Ascending aorta (tissue), 2 donors: Measurements from ENCODE around the gene FAM107B. TPM values are rescaled to one million over a fixed set of nuclear protein-coding genes. Genes with fewer than 3 reads are reported as not detected.

Experiments used
- DNase-seq, 2 donors: peaks; one replicate each; pipeline ENCODE4 v3.0.0-alpha.2; 2019; ENCODE audit warnings: low spot score in 2 of 2
- H3K27ac ChIP-seq, 2 donors: fragments of 200-600 bp; sonication (generic); one replicate each; pipeline ENCODE4 v1.5.1; 2016 to 2017; ENCODE audit warnings: mild to moderate bottlenecking in 1 of 2
- H3K27me3 ChIP-seq: fragments of 200-600 bp; sonication (generic); one replicate; pipeline ENCODE4 v1.5.1; 2017
- H3K36me3 ChIP-seq, 2 donors: fragments of 200-600 bp; sonication (generic); one replicate each; pipeline ENCODE4 v1.5.1; 2016
- H3K4me1 ChIP-seq, 2 donors: fragments of 200-600 bp; sonication (generic); one replicate each; pipeline ENCODE4 v1.5.1; 2016 to 2017; ENCODE audit warnings: mild to moderate bottlenecking in 1 of 2
- H3K4me3 ChIP-seq, 2 donors: fragments of 200-600 bp; sonication (generic); one replicate each; pipeline ENCODE4 v1.5.1; 2016 to 2017; ENCODE audit warnings: mild to moderate bottlenecking in 1 of 2
- H3K9me3 ChIP-seq, 2 donors: fragments of 200-600 bp; sonication (generic); one replicate each; pipeline ENCODE4 v1.5.1; 2016
- CTCF ChIP-seq, 3 experiments: fragments of 200-600 bp in 2 of 3; fragments of 450-650 bp in 1 of 3; sonication (generic) in 2 of 3; IDR thresholded peaks; one replicate each; pipeline ENCODE4 v1.5.1; 2016 to 2019; ENCODE audit warnings: antibody characterized with exemption in 3 of 3, mild to moderate bottlenecking in 1 of 3, moderate library complexity in 1 of 3
- intact Hi-C: fragments of 100-400 bp; cut with DNase I; formaldehyde crosslinking; loops from one replicate; pipeline ENCODE4 v1.15.1; 2023
- total RNA-seq: library from RNA; depleted of rRNA; stranded (reverse); fragments of >200 nt; gene quantifications from one replicate; pipeline ENCODE4 v1.1.0, GENCODE V29; 2016

Gene FAM107B
- total RNA-seq, 1 donor from 2014 or later: 3.7 TPM

GRCh38 chr10:14570800-14571199, 203.9 kb downstream of the FAM107B start:
- DNase-seq: no peak
- Histone ChIP-seq H3K4me3 (no peak overlapping the region), H3K4me1 (peaks cover 0 to 12% of the 10 kb centered on the region in 2 donors), H3K9me3 (no peaks in the 10 kb centered on the region), H3K27ac (no peak overlapping the region), H3K36me3 (peaks cover 0 to 7% of the 10 kb centered on the region in 2 donors), H3K27me3 (no peaks in the 10 kb centered on the region)
- TF ChIP-seq CTCF (IDR thresholded peaks at IDR 0.05): no peak
- intact Hi-C loops: no loop called here

- intact Hi-C loops: no loop called here
- Histone ChIP-seq H3K36me3 (peaks cover 0 to 7% of the 10 kb centered on the region in 2 donors), H3K4me3 (no peak overlapping the region), H3K27ac (no peak overlapping the region), H3K9me3 (no peaks in the 10 kb centered on the region), H3K27me3 (no peaks in the 10 kb centered on the region), H3K4me1 (peaks cover 0 to 12% of the 10 kb centered on the region in 2 donors)
- DNase-seq: no peak
- TF ChIP-seq CTCF (IDR thresholded peaks at IDR 0.05): no peak
Measured at GRCh38 chr10:14569274-14570060, 205.2 kb downstream of the FAM107B start.

GRCh38 chr10:14567421-14567820, 207.3 kb downstream of the FAM107B start:
- no peak overlapping the region for H3K4me3 ChIP-seq
- peaks cover 0 to 7% of the 10 kb centered on the region in 2 donors for H3K36me3 ChIP-seq
- intact Hi-C loops: no loop called here
- H3K9me3 ChIP-seq: no peaks in the 10 kb centered on the region
- H3K27me3 ChIP-seq: no peaks in the 10 kb centered on the region
- no peak for DNase-seq
- no peak overlapping the region for H3K27ac ChIP-seq
- no peak for TF ChIP-seq CTCF (IDR thresholded peaks at IDR 0.05)
- H3K4me1 ChIP-seq: peaks cover 0 to 12% of the 10 kb centered on the region in 2 donors

GRCh38 chr10:14566498-14566897, 208.2 kb downstream of the FAM107B start:
- Histone ChIP-seq H3K4me1 (peaks cover 0 to 6% of the 10 kb centered on the region in 2 donors), H3K27me3 (no peaks in the 10 kb centered on the region), H3K36me3 (peaks cover 0 to 7% of the 10 kb centered on the region in 2 donors), H3K9me3 (no peaks in the 10 kb centered on the region), H3K27ac (no peak overlapping the region), H3K4me3 (no peak overlapping the region)
- TF ChIP-seq CTCF (IDR thresholded peaks at IDR 0.05): no peak
- intact Hi-C loops: no loop called here
- no peak for DNase-seq

GRCh38 chr10:14565199-14565598, 209.5 kb downstream of the FAM107B start:
- no peak for TF ChIP-seq CTCF (IDR thresholded peaks at IDR 0.05)
- intact Hi-C loops: no loop called here
- Histone ChIP-seq H3K27ac (no peak overlapping the region), H3K36me3 (peaks cover 0 to 7% of the 10 kb centered on the region in 2 donors), H3K4me1 (no peaks in the 10 kb centered on the region), H3K4me3 (no peak overlapping the region), H3K9me3 (no peaks in the 10 kb centered on the region), H3K27me3 (no peaks in the 10 kb centered on the region)
- no peak for DNase-seq
